Non-pigmented ciliary epithelial cell (primary cell): Measurements from ENCODE around the gene SPATS2.
"Not testable (repeated sequence)": the region's sequence is repeated elsewhere in the genome, so short reads cannot be mapped to it uniquely, and the experiment has no call there.

ENCODE experiments used
- DNase-seq: peaks from one replicate; pipeline ENCODE4 v3.0.0-alpha.2; 2010; ENCODE audit warnings: low read depth

Gene SPATS2

DNA sequence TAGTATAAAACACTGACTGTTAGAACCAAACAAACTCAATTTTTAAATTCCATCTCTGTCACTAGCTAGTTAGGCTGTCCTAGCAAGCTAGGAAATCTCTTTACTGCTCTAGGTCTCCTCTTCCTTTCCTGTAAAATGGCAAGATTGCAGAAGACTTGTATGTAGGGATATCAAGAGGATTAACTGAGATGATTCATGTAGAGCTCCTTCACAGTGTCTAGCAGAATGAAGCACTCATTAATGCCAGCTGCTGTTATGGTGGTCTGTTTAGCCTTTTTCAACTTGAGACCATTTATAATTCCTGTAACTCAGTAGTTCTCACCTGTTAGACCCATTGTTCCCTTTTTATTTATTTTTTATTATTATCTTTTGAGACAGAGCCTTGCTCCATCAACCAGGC, 103.7 kb downstream of the SPATS2 start:
- DNase-seq = no peak

DNA sequence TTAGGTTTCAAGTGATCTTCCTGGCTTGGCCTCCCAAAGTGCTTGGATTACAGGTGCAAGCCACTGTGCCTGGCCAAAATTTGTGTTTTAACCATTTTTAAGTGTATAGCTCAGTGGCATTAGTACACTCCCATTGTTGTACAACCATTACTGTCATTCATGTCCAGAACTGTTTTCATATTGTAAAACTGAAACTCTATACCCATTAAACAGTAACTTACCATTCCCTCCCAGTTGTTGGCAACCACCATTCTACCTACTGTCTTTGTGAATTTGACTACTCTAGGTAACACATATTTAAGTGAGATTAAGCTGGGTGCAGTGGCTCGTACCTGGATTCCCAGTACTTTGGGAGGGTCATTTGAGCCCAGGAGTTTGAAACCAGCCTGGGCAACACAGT, 104.3 kb downstream of the SPATS2 start:
- no peak for DNase-seq

DNA sequence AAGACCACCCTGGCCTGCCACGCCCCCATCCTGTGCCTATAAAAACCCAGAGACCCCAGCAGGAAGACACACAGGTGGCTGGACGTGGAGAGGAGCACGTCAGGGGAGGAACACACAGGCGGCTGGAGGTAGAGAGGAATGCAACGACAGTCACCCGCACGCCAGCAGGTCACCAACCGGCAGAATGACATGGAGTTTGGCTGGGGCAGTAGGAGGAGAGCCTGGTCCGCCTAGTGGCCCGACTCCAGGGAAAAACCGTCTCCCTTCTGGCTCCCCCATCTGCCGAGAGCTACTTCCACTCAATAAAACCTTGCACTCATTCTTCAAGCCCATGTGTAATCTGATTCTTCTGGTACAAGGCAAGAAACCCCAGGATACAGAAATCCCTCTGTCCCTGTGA, 108.8 kb downstream of the SPATS2 start:
- no peak for DNase-seq

DNA sequence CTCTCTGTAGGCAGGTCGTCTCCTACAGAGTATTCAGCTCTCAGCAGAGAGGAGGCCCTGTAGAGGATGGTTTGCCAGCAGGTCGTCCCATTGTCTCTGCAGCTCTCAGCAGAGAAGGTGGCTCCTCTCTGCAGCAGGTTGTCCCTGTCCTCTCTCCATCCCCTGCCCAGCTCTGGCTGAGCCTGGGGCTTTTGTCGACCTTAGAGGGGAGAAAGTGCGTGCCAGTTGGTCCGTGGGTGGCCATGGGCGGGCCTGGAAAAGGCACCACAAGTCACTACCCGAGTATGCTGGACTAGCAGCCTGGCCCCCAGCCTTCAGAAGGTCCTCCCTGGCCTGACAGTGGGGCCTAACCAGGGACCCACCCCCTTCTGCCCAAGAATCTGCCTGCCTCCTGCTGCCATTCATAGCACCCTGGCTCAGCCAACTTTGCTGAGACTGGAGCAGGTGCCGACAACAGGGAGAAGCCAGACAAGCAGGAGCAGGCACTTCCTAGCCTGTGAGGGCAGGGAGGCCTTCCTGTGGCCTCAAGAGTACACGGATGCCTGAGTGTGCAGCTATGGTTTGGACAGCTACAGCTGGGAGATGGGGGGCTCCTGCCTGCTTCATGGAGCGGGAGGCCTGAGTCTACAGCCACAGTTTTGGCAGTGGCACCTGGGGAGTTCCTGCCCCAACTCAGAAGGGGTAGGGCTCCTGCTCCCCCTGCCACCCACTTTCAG, 111.8 kb downstream of the SPATS2 start:
- no peak for DNase-seq

DNA sequence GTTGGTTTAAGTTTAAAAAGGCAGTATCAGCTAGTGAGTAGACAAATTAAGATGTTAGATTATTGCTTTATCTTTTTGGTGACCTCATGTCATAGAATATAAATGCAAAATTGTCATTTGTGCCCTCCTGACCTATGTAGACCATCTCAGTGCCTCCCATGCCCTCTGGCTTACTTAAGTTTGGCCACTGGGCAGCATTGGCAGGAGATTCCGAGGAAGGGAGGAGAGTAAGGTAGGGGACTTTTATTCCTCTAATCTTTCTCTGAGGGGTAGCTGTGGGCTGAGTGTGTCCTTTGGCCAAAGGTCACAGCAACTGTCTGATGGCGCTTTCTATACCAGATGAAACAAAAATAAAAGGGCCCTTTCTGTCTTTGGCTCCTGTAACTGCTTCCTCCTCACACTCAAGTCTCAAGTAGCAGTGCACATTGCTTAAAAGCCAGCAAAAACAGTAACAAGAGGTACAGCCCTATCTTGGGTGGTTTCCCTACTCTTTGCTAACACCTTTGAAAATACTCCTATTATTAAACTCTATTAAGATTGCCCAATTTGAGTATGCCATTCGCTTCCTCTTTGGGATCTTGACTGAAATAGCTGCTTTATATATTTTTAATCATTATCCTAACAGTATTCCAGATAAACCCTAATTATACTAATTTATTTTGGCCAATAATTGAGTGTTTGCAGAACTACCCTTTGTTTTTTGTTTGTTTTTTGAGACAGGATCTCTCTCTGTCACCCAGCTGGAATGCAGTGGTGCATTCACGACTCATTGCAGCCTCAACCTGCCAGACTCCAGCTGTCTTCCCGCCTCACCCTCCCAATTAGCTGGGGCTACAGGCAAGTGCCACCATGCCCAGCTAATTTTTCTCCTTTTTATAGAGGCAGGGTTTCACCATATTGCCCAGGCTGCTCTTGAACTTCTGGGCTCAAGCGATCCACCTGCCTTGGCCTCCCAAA, 115.1 kb downstream of the SPATS2 start:
- no peak for DNase-seq

DNA sequence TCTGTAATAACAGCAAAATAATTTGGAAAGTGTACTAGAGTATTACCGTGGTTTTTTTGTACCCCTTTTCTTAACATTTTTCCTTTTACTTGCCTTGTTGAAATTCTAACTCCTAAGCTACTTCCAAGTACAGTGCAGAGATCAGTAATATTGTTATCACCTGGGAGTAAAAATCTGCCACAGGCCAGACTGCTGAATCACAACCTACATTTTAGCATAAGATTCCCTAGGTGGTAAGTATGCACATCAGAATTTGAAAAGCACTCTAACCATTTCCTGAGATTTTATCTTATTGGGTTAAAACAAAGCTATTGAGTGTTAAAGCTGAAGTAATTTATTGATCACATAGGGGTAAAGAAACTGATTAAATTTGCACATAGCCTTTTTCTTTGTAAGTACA, 116.4 kb downstream of the SPATS2 start:
- DNase-seq = no peak

DNA sequence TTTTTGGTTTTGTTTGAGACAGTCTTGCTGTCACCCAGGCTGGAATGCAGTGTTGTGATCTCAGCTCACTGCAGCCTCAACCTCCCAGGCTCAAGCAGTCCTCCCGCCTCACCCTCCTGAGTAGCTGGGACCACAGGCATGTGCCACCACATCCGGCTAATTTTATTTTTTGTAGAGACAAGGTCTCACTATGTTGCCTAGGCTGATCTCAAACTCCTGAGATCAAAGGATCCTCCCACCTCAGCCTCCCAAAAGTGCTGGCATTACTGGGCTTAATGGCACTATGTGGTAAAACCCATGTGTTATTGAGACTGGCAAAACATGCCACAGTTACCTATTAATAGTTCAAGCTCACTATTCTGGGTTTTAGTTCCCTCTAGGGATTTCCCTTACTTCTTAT, 120.3 kb downstream of the SPATS2 start:
- no peak for DNase-seq

DNA sequence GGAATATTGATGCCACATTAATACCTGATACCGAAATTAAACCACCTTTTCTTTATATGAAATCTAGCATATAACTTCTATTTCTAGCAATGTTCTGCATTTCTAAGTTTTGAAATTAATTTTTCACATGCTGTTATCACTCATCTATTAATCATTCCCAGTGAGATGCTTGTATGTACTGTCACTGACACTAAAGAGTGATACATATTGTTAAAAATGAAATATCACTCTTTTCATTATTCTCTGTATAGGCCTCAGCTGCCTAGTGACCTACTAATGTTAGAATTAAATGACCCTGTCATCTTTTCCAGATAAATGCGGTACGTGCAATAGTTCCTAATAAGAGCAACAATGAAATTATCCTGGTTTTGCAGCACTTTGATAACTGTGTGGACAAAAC, 121.9 kb downstream of the SPATS2 start:
- no peak for DNase-seq

DNA sequence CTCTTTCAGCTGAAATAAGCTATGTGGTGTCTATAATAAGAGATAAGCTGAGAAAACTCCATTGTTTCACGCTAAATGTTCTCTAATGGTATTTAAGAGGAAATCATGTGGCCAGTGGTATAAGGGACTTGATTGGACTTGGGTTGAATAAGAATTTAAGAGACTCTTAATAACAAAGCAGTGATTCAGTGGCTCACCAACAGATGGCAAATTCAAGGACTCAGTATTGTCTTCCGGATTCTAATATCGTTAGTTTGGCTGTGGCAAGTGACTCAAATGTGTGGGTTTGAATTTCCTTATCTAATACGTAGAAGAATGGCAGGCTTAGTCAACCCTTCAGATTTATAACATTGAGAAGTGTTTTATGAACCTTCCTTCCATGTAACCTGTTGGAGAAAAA, 122.5 kb downstream of the SPATS2 start:
- peak; percentile 93 for DNase-seq

DNA sequence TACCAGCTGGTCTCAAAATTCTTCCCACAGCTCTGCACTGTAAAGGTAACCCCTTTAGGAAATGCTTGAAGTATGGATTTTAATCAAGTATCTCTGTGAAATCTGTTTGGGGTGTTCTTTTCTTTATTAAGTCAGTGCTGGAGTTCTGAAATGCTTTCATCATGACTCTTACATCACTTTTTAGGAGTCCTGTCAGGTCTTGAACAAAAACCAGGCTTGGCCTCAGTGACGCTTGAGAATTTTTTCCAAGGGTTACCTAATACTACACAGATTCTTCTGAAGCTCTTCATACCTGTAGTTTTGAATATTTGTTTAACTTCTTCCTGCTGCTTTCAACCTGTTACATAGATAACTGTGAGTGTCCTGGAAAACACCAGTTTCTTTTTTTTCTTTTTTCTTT, 124.6 kb downstream of the SPATS2 start:
- DNase-seq = no peak

DNA sequence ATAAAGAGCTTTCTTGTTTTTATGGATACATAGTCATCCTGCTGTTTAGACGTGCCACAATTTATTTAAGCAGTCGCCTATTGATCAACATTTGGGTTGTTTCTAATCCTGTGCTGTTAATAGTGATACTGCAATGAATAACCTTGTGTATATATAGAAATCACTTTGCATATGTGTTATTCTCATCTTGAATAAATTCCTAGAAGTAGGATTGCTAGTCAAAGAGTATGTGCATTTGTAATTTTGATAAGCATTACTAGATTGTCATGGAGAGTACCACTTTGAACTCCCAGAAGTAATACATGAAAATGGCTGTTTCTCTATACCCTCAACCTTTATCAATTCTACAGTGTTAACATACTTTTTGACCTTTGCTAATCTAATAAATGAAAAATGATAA, 126.6 kb downstream of the SPATS2 start:
- no peak for DNase-seq

DNA sequence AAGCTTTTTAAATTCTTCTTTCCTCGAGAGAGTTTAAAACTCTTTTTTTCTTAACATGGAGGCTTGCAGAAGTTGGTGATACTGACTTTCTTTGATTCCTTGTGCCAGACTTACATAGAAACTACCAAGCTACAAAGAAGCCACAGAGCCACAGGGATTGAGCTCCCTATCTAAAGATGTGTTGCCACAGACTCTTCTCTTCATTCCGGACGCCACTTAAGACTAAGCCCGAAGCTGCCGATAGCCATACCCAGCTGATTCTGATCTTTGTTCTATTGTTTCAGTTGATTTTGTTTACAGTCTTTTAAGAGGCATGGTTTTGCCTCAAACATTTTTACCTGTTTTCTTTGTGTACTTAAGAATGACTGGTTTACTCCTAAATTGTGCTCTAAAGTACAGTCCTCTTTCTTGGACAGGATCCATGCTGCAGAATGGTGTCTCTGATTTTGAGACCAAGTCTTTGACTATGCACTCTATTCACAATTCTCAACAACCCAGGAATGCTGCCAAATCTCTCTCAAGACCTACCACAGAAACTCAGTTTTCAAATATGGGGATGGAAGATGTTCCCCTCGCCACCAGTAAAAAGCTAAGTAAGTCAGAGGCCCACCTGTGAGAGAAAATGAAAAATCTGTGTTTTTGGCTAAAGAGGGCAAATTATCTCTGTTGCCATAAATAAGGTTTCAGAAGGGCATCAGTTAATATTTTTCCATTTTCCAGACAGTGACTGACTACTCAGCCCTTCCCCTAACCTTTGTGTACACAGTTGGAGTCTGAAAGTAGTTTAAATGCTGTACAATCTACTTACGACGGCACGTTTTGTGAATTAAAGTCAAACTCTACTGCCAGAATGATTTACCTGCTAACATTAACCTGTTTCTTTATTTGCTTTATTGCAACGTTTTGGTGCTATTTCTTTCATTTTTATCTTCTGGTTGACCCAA, 129.4 kb downstream of the SPATS2 start:
- no peak for DNase-seq

DNA sequence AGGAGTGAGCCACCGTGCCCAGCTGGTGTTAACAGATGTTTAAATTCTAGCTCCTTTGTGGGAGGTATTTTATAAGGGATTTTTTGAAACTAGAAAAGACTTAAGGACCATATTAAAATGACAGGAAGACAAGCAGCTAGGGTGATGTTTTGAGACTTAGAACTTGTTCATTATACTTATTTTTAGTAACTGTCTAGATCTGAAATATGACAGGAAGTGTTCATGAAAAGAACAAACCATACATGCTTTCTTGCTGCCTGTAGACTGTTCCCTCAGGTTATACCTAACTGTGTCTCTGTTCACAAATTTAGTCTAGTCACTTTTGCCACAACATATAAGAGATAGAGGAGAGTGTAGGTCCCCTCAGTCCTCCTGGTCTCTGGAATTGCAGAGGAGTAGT, 134.6 kb downstream of the SPATS2 start:
- DNase-seq = no peak

DNA sequence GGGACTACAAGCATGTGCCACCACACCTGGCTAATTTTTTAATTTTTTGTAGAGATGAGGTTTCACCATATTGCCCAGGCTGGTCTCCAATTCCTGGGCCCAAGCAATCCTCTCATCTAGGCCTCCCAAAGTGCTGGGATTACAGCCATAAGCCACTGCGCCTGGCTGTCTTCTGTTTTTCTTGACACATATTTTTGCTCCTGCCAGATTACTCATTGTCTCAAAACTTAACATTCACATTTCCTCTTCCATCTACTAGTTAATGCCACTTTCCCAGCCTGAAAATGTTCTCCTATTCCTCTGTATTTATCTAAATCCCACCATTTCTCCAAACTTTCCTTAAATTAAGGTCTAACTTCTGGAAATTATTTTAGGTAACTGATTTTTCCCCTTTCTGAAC, 135.3 kb downstream of the SPATS2 start:
- no peak for DNase-seq

DNA sequence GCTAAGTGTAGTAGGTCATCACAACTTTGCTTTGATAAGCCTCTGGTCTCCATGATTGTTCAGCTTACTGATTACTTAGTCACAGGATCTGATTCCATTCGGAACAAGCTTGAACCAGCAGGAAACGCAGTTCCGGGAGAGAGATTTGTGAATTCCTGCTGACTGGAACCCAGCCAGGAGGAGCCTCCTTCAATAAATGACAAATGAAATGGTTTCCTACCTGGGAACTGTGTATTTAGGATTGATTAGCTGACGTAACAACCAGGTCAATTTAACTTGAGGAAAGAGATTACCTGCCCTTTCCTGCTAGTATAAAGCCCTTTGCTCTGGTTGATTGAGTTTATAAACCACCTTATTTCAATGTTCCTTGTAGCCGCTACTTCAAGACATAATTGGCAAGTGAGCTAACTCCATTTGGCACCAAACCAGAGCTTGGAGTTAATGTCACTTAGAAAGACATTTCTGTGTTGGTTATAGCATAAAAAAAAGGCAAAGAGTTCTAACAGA, 136.5 kb downstream of the SPATS2 start:
- DNase-seq = no peak

DNA sequence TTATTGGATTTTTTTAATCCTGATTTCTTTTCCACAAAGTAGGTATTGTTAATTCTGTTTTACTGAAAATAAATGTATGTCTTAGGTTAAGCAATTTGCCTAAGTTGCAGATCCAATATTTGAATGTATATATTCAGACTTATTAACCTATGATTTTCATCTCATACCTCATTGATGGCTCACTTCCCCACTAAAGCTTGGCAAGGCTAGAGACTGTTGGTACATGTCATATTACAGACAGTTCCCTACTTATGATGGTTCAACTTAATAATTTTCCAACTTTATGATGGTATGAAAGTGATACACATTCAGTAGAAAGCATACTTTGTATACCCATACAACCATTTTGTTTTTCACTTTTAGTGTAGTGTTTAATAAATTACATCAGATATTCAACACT, 138.4 kb downstream of the SPATS2 start:
- no peak for DNase-seq

DNA sequence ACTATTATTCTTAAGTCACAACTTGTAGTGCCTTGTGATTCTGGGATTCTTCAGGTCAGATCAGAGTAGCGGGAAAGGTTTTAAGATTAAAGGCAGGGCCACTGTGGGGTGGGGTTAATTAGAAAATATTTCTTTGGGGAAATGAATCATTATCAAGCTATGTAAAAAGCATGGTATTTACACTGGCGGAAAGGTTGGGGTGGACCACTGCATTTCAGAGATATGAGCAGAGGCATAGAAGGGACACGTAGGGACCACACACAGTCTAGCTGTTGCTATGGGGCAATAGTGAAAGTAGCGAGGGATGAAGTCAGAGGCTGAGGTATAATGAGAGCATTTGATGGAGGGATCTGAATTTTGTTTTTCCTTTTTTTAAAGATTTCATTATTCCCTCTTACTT, 139.9 kb downstream of the SPATS2 start:
- peak; percentile 95 for DNase-seq

DNA sequence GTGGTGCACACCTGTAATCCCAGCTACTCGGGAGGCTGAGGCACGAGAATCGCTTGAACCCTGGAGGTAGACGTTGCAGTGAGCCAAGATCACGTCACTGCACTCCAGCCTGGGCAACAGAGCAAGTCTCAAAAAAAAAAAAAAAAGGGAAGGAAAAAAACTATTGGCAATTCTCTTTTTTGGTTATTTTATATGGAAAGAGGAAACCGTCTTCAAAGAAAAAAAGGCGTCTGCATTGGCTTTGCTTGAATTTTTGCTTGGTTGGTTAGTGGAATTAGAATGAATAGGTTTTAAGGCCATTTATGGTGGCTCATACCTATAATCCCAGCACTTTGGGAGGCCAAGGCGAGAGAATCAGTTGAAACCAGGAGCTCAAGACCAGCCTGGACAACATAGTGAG, 142.4 kb downstream of the SPATS2 start:
- DNase-seq = not testable (repeated sequence)

DNA sequence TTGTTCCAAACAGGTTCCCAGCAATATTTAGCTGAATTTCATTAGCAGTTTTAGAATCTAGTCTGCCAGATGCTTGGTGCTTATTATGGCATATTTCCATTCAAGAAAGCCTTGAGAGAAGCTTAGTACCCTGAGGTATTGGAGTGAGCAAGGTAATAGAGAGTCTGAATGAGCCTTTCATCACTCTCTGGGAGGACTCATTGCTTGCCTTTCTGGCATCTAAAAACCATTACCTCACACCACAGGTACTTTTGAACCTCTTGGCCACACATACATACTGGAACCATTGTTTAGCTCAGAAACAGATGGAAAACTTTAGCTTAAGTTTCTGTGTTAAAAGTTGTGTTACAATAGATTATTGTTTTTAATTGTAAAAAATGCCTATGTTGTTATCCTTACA, 144.1 kb downstream of the SPATS2 start:
- no peak for DNase-seq

DNA sequence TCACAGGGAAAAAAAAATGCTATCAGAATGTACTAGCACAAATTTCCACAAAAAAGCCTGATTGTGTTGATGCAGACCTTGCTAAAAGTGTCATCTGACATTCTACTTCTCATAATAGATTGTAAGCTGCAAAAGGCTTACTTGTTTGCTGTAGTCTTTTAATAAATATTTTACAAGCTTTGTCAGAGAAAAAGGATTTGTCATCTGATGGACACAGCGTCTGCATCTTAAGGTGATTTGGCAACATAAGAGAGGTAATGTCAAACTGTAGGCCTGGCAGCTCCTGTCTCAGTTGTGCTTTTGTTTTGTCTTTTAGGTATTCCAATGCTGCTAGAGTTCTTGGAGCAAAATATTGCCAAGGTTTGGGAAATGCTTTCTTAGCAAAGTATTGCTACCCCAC, 145.3 kb downstream of the SPATS2 start:
- no peak for DNase-seq

DNA sequence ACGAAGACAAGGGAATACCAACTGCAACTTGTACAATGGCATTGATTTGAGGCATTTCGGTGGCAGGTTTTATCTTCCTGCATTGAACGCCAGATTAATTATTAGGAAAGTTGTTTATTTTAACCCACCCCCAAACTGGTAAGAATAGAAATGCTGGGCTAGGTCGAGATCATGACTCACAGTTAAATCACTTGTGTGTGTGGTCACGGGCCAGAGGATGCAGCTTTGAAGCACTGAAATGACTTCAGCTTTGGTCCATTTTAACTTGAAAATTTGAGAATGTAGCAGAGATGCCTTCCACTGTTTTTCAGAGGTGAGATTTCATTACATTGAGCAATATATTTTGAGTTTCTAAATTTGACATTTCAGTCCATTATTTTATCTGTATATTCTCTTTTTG, 148.0 kb downstream of the SPATS2 start:
- peak; percentile 63 for DNase-seq

DNA sequence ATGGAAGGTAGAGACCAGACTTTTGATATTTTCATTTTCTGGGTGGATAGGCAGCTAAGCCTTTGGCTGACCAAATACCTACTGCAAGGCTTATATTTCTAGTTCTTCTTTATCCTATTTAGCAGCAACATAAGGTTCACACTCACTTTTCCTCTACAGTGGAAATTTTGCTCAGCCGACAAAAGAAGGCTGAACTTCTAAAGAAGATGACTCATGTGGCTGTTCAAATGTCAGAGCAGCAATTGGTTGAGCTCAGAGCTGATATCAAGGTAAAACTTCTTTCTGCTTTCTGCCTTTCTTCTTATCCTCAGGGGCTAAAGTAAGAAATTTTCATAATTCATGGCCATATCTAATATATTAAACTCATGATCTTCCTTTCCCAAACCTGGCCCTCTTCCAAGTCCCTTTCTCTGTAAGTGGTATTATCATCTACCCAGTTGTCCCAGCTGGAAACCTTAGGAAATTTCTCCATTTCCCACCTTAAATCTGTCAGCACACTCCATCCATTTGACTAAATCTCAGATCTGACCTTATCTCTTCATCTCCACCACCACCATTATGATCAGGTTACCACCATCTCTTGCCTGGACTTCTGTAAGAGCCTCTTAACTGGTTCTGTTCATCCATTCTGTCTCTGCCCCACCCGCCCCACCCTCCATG, 151.8 kb downstream of the SPATS2 start:
- no peak for DNase-seq
